B cell (primary cell): Measurements from ENCODE around the gene ALMS1. TPM values are rescaled to one million over a fixed set of nuclear protein-coding genes. Genes with fewer than 3 reads are reported as not detected.

ENCODE experiments used
- ATAC-seq: fragments of 200-7000 bp; cut with Tn5 transposase; one replicate; pipeline ENCODE4 v1.10.0; 2021; ENCODE audit warnings: low read depth, mild to moderate bottlenecking, moderate number of reproducible peaks, moderate library complexity
- CTCF ChIA-PET: fragments of 350-600 bp; sonication (Branson Sonifier 250); formaldehyde crosslinking; loops from one replicate; lab custom pipeline; 2021; ENCODE audit warnings: antibody characterized with exemption, inconsistent platforms; lab: Charles Lee
- POLR2A ChIA-PET: fragments of 350-600 bp; sonication (Branson Sonifier 250); formaldehyde crosslinking; loops from one replicate; lab custom pipeline; 2021; ENCODE audit warnings: antibody characterized with exemption; lab: Charles Lee
- DNase-seq: peaks from one replicate; pipeline ENCODE4 v3.0.0; 2013
- H2AFZ ChIP-seq: 2 replicates; pipeline ENCODE4 v1.6.1; 2012; ENCODE audit warnings: mild to moderate bottlenecking, low read depth, low read length; ENCODE audit not compliant: insufficient read depth, poor library complexity, severe bottlenecking
- H3K27ac ChIP-seq, 2 donors: 1 replicate in 1 of 2; 2 replicates in 1 of 2; pipeline ENCODE4 v1.5.1; 2012 to 2013; ENCODE audit warnings: low read length in 2 of 2, mild to moderate bottlenecking in 2 of 2, moderate library complexity in 1 of 2
- H3K27me3 ChIP-seq, 4 experiments: fragments of 200-600 bp in 1 of 4; sonication (generic) in 1 of 4; replicated peaks in 1 of 4; 1 replicate in 2 of 4; 2 replicates in 2 of 4; pipeline versions ENCODE4 v1.6.1 to v1.7.0; 2013 to 2016; ENCODE audit warnings: low read length in 3 of 4, mild to moderate bottlenecking in 2 of 4, mixed read lengths in 1 of 4, moderate library complexity in 1 of 4; ENCODE audit not compliant: insufficient read depth in 4 of 4, control insufficient read depth in 3 of 4; ENCODE audit errors: control extremely low read depth in 1 of 4
- H3K36me3 ChIP-seq, 2 experiments: replicated peaks in 1 of 2; 1 replicate in 1 of 2; 2 replicates in 1 of 2; pipeline versions ENCODE4 v1.6.1 to v1.7.1; 2013; ENCODE audit warnings: low read length in 1 of 2; ENCODE audit not compliant: insufficient read depth in 2 of 2, control insufficient read depth in 1 of 2; ENCODE audit errors: control extremely low read depth in 1 of 2, extremely low read depth in 1 of 2
- H3K4me1 ChIP-seq, 2 donors: fragments of 200-600 bp in 1 of 2; sonication (generic) in 1 of 2; 1 replicate in 1 of 2; 2 replicates in 1 of 2; pipeline versions ENCODE4 v1.5.1 to v1.6.1; 2013 to 2017; ENCODE audit warnings: low read length in 2 of 2; ENCODE audit not compliant: control insufficient read depth in 2 of 2, insufficient read depth in 2 of 2
- H3K4me2 ChIP-seq: replicated peaks from 2 replicates; pipeline ENCODE3; 2012; ENCODE audit warnings: mild to moderate bottlenecking, low read depth, low read length; ENCODE audit not compliant: poor library complexity, severe bottlenecking
- H3K4me3 ChIP-seq, 5 experiments: fragments of 200-600 bp in 1 of 5; sonication (generic) in 1 of 5; 1 replicate in 3 of 5; 2 replicates in 2 of 5; pipeline versions ENCODE4 v1.5.1 to v1.7.0; 2011 to 2016; ENCODE audit warnings: low read length in 4 of 5, mild to moderate bottlenecking in 4 of 5, low read depth in 2 of 5, control low read depth in 1 of 5, moderate library complexity in 1 of 5; ENCODE audit not compliant: insufficient read depth in 1 of 5; ENCODE audit errors: control extremely low read depth in 1 of 5, extremely low read depth in 1 of 5
- H3K79me2 ChIP-seq: fragments of 200-600 bp; sonication (generic); one replicate; pipeline ENCODE4 v1.6.0; 2016; ENCODE audit warnings: low read length; ENCODE audit not compliant: control insufficient read depth, insufficient read depth
- H3K9ac ChIP-seq: fragments of 200-600 bp; sonication (generic); 2 replicates; pipeline ENCODE4 v1.6.1; 2017; ENCODE audit warnings: mild to moderate bottlenecking, low read length, moderate library complexity
- H3K9me3 ChIP-seq, 3 donors: one replicate each; pipeline versions ENCODE4 v1.6.1 to v1.7.1; 2013; ENCODE audit warnings: low read length in 2 of 3; ENCODE audit not compliant: control insufficient read depth in 2 of 3, insufficient read depth in 1 of 3; ENCODE audit errors: control extremely low read depth in 1 of 3
- H4K20me1 ChIP-seq: 2 replicates; pipeline ENCODE4 v1.6.0; 2012; ENCODE audit warnings: mild to moderate bottlenecking, low read length; ENCODE audit not compliant: insufficient read depth, control insufficient read depth, poor library complexity, severe bottlenecking
- H3K27ac Mint-ChIP-seq: one replicate; pipeline ENCODE4 v1.8.0; 2021; ENCODE audit warnings: mixed read lengths
- H3K27me3 Mint-ChIP-seq: one replicate; pipeline ENCODE4 v1.8.0; 2021; ENCODE audit warnings: mixed read lengths
- H3K4me1 Mint-ChIP-seq: one replicate; pipeline ENCODE4 v1.8.0; 2021; ENCODE audit warnings: mixed read lengths
- H3K4me3 Mint-ChIP-seq: one replicate; pipeline ENCODE4 v1.8.0; 2021; ENCODE audit warnings: mixed read lengths
- H3K9me3 Mint-ChIP-seq: one replicate; pipeline ENCODE4 v1.8.0; 2022; ENCODE audit warnings: mixed read lengths; ENCODE audit not compliant: insufficient read depth
- EZH2 ChIP-seq: IDR thresholded peaks from 2 replicates; pipeline ENCODE4 v1.6.1; 2012; ENCODE audit warnings: borderline replicate concordance, low read depth, mild to moderate bottlenecking, moderate library complexity, low read length; ENCODE audit not compliant: insufficient read depth, poor library complexity, severe bottlenecking
- WGBS: methylation state at CpG from one replicate; pipeline ENCODE4 v1.1.5; 2013; ENCODE audit warnings: missing lambda C conversion rate; ENCODE audit not compliant: insufficient coverage; 5-methylcytosine and 5-hydroxymethylcytosine counted together
- intact Hi-C: fragments of 100-400 bp; cut with micrococcal nuclease; formaldehyde crosslinking; loops from one replicate; pipeline ENCODE4 v1.10.0; 2022
- polyA plus RNA-seq: library from polyadenylated mRNA; depleted of rRNA; stranded (reverse); fragments of >200 nt; gene quantifications from 2 replicates; pipeline ENCODE4 v1.2.3, GENCODE V29; 2012
- total RNA-seq, 2 donors: library from RNA; stranded (reverse); fragments of 120-200 nt in 1 of 2; gene quantifications; 1 replicate in 1 of 2; 2 replicates in 1 of 2; pipeline versions ENCODE4 v1.2.3 to v1.2.4, GENCODE V29; 2013 to 2022
- TF ChIP-seq, protein P1 (sequence below): fragments of 200-600 bp; IDR thresholded peaks from one replicate; pipeline ENCODE4 v1.8.0; 2022; ENCODE audit warnings: antibody characterized with exemption, mild to moderate bottlenecking

ALMS1 gene
- total and polyA plus RNA-seq, 2 donors (not counting 1 experiment from before 2014, with no cell fraction given): 4.8 to 32.1 TPM

DNA sequence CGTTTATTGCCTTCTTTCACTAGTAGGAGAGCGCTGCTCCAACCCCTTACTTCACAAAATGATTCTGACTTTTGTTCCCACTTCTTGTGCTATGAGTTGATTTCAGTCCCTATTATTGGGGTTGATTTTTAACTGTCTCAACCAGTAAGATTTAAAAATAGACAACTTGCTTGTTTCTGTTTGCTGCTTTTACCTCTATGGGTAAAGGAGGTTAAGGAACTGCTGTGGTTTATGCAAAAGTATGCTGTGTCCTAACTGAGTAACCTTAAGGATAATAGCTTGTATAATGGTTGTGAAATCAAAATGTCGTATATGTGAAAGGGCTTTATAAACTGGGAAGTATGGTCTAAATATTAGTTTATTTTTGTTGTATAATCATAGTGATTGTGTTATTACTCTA lies 22.6 kb downstream of the ALMS1 start:
- H3K9me3 Mint-ChIP-seq: peaks cover 4% of the 10 kb centered on the region
- Histone ChIP-seq H4K20me1 (no peaks in the 10 kb centered on the region), H3K9me3 (peaks cover 7 to 12% (median 11%) of the 10 kb centered on the region in 3 donors), H3K4me1 (no peaks in the 10 kb centered on the region), H3K27me3 (no peaks in the 10 kb centered on the region), H3K27ac (no peak overlapping the region), H3K9ac (no peak overlapping the region), H3K79me2 (peaks cover 40% of the 10 kb centered on the region), H3K36me3 (peaks cover 3% of the 10 kb centered on the region in 2 experiments), H3K4me3 (no peak overlapping the region), H3K4me2 (no peak overlapping the region), H2AFZ (no peak overlapping the region)
- TF ChIP-seq, protein P1, sequence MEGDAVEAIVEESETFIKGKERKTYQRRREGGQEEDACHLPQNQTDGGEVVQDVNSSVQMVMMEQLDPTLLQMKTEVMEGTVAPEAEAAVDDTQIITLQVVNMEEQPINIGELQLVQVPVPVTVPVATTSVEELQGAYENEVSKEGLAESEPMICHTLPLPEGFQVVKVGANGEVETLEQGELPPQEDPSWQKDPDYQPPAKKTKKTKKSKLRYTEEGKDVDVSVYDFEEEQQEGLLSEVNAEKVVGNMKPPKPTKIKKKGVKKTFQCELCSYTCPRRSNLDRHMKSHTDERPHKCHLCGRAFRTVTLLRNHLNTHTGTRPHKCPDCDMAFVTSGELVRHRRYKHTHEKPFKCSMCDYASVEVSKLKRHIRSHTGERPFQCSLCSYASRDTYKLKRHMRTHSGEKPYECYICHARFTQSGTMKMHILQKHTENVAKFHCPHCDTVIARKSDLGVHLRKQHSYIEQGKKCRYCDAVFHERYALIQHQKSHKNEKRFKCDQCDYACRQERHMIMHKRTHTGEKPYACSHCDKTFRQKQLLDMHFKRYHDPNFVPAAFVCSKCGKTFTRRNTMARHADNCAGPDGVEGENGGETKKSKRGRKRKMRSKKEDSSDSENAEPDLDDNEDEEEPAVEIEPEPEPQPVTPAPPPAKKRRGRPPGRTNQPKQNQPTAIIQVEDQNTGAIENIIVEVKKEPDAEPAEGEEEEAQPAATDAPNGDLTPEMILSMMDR: no peak
- TF ChIP-seq EZH2: no peak
- intact Hi-C loops: no loop called here
- ChIA-PET POLR2A (no interaction called here), CTCF (interaction anchor here (0.7 to 1.1 kb wide), 3 partner anchors 13 to 65 kb away, joined by 3 to 5 read pairs (median 5); no protein-coding TSS in a partner anchor)
- H3K4me3 Mint-ChIP-seq: no peak overlapping the region
- no peak overlapping the region for H3K27ac Mint-ChIP-seq
- WGBS: no CpG with 5 or more reads among the region's 3 CpGs
- H3K4me1 Mint-ChIP-seq: no peaks in the 10 kb centered on the region
- ATAC-seq: no peak
- DNase-seq: no peak
- no peaks in the 10 kb centered on the region for H3K27me3 Mint-ChIP-seq

DNA sequence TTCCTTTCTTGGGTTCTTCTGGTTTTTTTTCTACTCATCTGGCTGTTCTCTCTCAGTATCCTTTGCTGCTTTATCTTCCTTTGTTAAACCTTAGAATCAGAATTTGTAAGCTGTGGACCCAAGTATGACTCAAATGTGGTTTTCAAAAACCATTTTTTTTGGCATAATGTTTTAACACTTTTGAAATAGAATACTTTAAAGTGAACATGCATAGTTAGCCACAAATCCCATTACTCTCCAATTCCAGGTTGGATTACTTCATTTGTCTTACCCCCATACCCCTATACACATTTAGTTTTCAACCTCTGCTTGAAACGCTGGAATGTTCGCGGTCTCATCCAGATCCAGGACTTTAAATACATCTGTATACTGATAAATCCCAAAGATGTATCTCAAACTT lies 29.1 kb downstream of the ALMS1 start:
- H3K4me3 Mint-ChIP-seq: no peak overlapping the region
- no peak for TF ChIP-seq EZH2
- TF ChIP-seq, protein P1: no peak
- H3K9ac ChIP-seq: no peak overlapping the region
- no peaks in the 10 kb centered on the region for H3K27me3 ChIP-seq
- no peak overlapping the region for H3K4me2 ChIP-seq
- ATAC-seq (no peak), DNase-seq (no peak)
- WGBS: no CpG with 5 or more reads among the region's 3 CpGs
- no peak overlapping the region for H3K27ac Mint-ChIP-seq
- H3K4me1 Mint-ChIP-seq: no peaks in the 10 kb centered on the region
- H3K9me3 ChIP-seq: peaks cover 0 to 2% (median 0%) of the 10 kb centered on the region in 3 donors
- CTCF ChIA-PET: no interaction called here
- no peak overlapping the region for H3K27ac ChIP-seq
- peaks cover 3 to 5% of the 10 kb centered on the region in 2 experiments for H3K36me3 ChIP-seq
- H3K27me3 Mint-ChIP-seq: no peaks in the 10 kb centered on the region
- H2AFZ ChIP-seq: no peak overlapping the region
- H3K4me3 ChIP-seq: no peak overlapping the region
- H3K4me1 ChIP-seq: no peaks in the 10 kb centered on the region
- peaks cover 9% of the 10 kb centered on the region for H3K79me2 ChIP-seq
- no peaks in the 10 kb centered on the region for H4K20me1 ChIP-seq
- intact Hi-C loops: no loop called here
- POLR2A ChIA-PET: no interaction called here
- no peaks in the 10 kb centered on the region for H3K9me3 Mint-ChIP-seq
